T-helper 22 cell (primary cell): ENCODE measurements around the gene GRIK4.

Experiments
- DNase-seq: peaks from one replicate; pipeline ENCODE4 v3.0.0-alpha.2; 2020; ENCODE audit warnings: low read depth

GRIK4 gene

DNA sequence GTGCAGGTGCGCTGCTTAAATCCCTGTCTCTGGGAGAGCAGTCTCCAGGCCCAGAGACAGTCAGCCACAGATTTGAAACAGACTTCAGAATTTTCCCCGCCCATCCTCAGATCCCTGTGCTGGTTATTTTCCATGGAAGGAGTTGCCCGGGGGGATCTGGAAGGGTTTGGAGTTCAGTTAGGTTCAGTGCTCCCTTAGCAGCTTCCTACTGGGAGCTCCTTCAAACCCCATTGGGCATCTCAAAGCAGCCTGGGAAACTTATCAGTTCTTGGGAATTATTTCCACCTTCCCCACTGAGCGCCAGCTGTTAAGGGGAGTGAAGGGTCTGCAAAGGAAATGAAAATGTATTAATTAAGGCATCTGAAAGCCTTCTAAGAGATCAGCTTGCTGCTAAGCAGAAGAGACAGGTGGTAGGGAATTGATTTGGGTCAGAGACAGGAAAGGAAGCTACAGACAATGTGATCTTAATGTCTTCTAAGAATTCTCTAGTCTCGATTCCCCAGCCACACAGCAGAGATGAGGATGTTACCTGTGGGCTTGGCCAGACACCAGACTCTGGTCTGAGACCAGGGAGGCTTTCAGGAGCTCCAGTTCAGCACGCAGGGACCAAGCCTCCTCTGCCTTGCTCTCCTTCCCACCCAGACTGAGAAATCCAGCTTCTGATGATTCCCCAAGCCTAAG lies 406.2 kb downstream of the GRIK4 start:
- no peak for DNase-seq

DNA sequence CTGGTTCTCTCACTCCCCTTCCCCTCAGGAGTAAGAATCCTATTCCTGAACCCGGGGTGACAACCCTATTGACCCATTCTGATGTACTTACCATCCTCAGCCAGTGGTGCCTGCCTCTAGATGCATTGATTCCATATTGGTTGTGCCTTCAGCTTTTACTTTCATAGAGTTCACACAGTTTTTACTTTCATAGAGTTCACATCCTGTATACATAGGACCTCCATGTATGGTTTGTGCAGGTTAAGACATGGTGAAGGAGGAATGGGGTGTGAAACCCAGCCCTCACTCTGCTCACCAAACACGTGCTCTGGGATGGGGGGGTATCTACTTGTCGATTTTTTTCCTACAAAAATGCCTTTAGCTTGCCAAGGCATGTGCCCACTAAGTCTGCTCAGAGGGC lies 406.7 kb downstream of the GRIK4 start:
- no peak for DNase-seq

DNA sequence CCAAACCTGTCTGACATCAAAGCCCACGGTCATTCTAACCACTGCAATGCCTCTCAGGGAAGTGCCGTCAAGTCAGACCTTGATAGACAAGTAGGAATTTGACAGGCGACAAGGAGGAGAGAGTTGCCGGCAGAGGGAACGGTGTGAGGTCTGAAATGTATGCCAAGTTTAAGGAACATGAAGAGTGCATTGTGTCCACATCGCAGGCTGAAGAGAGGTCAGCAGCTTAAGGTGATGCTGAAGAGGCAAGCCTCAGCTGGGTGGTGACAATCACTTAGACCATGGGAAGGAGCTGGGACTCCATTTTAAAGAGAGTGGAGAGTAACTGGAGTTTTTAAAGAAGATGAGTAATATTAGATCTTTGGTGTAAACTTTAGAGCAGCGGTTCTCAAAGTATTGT lies 407.5 kb downstream of the GRIK4 start:
- no peak for DNase-seq

DNA sequence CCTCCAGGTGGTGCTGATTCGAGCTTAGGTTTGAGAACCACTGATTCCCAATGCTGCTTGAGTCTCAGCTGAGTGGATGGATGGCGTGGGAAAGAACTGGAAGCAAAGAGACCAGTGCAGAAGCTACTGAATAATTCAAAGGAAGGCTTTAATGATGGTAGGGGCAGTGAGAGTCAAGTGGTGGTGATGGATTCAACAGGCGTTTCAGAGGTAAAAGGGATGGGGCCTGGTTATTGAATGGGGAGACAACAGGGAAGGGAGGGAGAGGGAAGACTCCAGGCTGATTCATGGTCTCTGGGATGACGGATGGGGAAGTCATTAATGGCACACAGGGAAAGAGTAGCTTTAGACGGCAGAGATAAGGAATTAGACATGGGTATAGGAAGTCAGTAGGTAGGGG lies 408.0 kb downstream of the GRIK4 start:
- DNase-seq: no peak

DNA sequence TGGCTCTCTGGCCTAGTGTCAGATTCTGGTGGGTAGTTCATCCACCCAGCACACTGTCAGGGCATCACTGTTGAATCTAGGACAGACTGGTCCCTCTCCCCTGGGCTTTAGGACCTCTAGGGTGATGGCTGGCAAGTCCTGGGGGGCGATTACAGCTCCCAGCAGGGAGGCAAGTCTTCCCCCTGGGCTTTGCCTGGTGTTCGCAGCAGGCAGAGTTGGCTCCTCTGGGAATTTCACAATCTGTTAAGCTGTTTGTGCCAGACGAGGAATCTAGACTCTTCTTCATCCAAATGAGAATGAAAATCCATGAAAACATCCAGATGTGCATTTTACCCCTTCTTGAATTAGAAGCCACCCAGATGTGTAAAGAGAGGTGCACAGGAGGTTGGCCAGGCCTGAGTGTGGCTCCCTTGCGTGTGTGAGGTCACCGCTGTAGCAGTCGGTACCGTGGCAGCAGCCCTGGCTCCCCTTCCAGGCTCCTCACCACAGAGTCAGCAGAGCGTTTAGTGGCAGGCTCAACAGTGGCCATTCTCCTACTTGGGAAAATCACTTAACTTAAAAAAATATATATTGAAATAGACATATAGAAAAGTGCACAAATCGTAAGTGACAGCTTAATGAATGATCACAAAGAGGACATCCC lies 412.4 kb downstream of the GRIK4 start:
- DNase-seq: no peak

DNA sequence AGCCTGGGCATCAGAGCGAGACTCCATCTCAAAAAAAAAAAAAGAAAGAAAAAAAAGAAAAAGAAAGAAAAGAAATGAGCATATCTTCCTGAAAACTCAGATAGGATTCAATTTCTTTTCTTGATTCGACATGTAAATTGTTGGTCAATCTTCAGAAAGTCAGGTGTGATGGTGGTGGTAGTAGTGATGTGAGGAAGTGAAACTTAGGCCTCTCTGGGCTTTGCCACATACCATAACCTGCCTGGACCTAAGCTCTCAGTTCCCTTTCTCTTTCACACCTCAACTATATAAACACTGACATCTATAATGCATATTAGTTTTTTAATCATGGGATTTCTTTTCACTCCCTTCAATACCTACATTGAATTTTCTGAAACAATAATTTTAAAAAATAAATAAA lies 414.4 kb downstream of the GRIK4 start:
- no peak for DNase-seq

DNA sequence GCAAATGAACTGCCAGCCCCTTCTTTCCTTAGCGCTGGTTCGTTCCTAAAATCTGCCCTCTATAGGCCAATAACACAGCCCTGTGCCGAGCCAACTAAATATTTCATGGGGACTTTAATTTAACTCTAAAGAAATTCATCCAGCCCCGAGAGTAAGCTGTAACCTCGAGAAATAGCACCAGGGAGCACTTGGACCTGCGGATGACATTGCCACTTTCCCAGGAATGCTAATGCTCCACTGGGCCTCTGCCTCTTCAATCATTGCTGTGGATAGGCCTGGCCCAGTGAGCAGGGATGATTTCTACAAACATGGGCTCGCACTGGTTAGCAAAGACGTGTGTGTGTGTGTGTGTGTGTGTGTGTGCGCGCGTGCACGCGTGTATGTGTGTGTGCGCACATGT lies 417.1 kb downstream of the GRIK4 start:
- no peak for DNase-seq

DNA sequence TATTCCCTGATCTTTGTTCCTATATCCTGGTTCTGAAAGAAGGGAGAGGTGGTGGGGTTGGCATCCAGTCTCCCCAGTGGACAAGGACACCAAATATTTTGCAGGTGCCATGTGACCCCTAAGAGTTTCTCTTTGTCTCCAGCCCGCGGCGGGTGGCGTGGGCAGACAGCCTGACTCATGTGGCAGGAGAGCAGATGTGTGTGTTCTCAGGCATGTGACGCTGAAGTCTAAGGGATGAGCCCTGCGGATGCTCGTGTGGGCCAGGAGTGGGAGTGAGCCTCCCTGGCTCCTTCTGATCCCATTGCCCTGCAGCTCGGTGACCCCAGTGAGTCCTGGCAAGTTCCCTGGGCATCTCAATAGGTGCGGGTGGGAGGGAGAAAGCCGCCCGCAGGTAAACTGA lies 417.5 kb downstream of the GRIK4 start:
- no peak for DNase-seq

DNA sequence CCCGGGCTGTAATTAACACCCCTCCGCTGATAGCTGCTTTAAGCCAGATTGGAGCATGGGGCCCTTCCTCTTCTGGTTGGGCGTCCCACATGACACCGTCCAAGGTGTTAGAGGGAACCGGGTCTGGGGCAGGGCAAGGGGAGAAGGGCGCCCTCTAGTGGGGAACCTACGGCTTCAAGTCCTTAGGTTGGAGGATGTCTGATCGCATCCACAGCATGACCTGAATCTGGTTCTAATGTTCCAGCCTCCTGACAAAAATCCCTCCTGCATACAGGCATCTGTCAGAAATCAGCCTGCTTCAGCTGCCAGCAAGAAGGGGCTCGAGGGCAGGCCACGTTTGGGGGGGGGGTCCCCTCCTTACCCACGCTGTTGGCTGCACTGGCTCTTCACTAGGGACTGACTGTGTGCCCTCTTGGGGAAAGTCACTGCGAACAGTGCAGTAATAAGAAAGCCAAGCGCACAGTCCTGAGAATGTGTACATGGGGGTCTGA lies 418.2 kb downstream of the GRIK4 start:
- DNase-seq: no peak

DNA sequence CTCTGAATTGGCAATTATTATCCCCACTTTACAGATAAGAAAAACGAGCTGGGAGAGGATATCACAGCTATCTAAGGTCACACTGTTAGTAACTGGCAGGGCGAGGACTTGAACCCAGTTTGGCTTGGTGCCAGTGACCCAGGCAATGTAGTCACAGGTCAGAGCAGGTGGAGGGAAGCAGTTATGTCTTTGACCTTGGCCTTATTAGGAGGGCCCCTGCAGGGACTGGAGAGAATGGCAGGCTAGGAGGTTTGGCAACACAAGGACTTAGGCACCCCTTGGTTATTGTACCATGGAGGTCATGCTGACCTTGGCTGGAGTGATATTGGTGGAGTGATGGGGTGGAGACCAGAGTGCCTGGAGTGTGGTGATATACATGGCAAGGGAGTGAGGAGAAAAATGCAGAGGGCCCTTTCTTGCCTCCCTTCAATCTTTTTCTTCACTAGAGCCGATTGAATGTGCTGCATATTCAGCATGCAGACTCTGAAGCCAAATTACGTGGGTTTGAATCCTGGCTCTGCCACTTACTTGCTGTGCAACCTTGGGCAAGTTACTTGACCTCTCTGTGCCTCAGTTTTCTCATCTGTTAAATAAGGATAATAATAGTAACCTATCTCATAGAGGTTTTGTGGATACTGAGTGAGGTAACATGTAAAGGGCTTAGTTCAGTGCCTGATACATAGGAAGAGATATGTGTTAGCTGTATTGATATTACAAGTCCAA lies 419.7 kb downstream of the GRIK4 start:
- DNase-seq: no peak

DNA sequence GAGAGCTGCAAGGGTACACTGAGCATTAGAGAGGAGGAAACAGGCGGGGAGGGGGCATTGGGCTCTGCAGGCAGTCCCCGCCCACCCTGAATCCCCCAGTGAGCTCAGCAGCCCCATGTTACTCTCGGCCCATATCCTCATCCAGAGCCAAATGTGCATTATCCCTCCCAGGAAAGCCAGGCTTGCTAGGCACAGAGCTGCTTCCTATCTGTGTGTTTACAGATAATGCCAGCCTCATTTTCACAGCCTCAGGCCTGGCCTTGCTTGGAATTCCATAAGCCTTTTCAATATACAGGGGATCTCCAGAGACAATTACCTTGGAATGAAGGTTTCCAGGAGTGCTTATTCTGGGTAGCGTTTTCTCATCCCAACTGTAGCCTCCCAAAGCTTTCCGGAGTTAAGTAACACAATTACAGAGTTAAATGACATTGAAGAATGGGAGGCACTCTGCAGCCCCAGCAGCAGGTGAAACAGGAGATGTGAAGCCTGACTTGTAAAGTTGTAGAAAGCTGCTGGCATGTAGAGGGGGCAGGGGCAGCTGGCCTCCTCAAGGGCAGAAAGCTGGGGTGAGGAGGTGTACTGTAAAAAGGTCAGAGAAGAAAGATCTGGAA lies 420.9 kb downstream of the GRIK4 start:
- DNase-seq: no peak

DNA sequence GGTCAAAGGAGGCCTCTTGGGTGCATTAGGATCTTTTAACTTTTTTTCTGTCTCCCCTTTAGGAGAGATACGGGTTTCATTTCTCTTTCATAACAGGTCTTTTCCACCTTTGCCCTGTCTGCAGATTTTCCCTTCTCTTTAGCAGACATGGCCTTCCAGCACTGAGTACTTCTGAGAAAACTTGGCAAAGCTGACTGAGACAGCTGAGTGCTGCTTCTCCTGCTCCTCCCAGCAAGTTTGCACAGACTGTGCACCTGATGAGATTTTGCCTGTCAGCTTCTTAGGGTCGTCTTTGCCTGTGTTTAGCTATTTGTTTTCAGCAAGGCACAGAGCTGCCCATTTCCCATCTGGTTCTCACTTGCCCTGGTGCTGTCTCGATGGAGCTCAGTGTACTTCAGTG lies 424.8 kb downstream of the GRIK4 start:
- DNase-seq: no peak

DNA sequence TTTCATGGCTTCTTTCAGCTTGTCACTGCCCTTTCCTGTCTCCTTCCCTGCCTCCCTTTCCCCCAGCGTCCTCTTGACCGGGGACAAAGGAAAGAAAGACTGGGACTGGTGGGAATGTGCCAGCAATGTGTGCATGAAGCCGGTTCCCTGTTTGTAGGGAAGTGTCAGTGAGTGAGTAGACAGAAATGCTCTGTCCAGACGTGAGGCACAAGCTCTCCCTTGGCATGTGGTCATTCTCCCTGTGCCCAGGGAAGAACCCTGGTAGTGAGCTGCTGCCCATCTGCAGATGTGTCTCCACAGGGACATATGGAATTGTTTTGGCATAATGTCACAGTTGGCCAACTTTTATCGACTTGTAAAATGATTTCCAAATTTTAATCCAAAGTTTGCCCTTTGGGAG lies 426.0 kb downstream of the GRIK4 start:
- DNase-seq: no peak

DNA sequence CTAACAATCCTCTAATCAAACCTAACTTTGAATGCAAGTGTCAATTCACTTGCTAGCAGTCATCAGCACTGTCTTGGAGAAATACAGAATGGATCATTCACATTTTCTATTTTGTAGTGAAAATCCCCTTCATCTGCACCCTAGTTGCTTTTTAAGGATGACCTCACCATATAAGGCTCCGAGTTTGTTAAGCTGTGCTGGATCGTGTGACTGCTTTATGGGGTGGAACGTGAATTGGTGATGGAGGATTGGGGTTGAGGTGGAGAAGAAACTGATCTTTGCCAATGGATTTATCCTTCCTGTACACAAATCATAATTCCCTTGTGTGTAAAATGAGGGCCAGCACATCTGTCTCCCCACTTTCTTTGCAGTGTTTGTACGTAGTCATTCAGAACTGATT lies 426.7 kb downstream of the GRIK4 start:
- no peak for DNase-seq

DNA sequence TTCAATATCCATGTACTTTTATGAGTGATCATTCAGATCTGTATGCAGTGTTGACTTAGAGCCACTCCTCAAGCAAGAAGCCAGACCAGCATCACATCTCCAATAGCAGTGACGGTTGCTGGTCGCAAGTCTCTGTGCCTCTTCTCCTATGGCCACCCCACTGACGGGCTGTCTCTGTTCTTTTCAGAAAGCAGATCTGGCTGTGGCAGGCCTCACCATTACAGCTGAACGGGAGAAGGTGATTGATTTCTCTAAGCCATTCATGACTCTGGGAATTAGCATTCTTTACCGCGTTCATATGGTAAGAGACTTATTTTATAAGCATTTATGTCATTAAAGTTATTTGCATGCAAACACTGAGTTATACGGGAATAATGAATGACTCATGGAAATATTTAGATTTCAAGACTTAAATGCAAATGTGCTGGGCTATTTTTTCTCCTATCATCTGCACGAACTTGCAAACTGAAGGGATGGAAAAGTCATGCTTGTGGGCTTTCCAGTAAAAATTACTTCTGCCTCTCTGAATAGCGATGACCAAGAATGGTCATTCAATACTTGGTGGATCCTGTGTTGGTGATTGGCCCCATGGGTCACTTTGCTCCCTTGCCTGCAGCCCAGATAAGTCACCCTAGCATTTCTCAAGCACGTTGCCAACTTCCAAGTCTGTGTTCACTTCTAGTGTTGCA lies 428.8 kb downstream of the GRIK4 start:
- no peak for DNase-seq

DNA sequence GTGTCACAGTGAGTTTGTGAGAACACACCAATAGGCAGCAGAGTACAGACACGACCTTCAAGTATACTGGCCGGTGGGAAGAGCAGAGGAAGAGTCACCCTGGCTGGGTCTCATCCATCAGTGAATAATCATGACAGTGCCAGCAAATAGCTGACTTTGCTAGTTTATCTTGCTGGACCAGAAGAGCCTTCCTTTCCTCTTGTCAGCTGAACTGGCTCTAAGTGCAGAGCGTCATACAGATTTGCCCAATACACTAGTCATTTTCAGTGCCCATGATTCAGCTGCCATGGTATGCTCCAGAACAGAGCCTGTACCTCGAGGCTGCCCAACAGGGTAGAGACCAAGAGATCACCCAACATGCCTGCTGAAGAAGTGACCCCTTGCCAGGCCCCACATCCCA lies 429.5 kb downstream of the GRIK4 start:
- DNase-seq: no peak

DNA sequence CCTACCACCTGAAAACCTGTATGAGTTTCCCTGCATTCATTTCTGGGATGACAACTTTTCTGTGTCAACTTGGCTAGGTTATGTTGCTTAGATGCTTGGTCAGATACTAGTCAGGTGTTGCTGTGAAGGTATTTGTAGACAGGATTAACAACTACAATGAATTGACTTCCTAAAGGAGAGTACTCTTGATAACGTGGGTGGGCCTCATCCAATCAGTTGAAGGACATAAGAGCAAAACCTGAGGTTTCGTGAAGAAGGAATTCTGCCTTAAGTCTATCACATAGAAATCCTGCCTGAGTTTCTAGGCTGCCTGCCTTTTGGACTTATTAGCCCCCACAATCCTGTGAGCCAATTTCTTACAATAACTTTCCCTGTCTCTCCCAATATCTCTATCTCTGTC lies 431.2 kb downstream of the GRIK4 start:
- no peak for DNase-seq

DNA sequence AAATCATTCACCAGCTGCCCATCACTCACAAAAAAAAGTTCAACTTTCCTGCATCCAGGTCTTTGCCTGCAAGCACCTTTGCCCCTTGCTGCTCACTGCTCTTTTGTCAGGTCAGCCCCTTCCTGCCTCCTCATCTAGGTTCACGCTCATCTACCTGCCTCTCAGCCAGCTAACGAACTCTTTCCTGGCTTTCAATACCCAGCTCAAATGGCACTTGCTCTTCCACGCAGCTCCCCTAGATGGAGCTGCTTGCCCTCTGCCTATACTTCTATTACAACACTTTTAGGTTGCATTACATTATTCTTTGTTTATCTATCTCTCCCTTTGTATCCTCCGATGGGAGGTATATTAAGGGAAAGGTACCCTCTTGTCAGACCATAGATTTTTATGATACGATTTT lies 433.5 kb downstream of the GRIK4 start:
- no peak for DNase-seq

DNA sequence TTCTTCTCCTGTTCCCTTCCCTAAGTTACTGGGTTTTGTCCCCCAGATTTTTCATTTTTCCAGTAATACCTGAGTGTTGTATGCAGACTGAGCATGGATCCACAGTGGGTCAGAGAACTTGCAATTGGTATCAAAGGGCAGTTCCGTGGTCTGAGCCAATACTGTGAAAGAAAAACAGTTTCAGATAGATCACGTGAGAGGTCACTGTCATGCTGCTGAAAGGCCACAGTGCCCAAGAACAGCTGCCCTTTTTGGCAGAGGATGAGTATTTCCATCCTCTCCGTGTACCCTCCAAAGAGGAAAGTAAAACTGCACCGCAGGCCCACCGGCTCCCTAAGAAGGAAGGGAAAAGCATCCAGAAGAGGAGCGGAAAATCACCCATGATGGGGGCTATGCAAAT lies 439.3 kb downstream of the GRIK4 start:
- DNase-seq: no peak

DNA sequence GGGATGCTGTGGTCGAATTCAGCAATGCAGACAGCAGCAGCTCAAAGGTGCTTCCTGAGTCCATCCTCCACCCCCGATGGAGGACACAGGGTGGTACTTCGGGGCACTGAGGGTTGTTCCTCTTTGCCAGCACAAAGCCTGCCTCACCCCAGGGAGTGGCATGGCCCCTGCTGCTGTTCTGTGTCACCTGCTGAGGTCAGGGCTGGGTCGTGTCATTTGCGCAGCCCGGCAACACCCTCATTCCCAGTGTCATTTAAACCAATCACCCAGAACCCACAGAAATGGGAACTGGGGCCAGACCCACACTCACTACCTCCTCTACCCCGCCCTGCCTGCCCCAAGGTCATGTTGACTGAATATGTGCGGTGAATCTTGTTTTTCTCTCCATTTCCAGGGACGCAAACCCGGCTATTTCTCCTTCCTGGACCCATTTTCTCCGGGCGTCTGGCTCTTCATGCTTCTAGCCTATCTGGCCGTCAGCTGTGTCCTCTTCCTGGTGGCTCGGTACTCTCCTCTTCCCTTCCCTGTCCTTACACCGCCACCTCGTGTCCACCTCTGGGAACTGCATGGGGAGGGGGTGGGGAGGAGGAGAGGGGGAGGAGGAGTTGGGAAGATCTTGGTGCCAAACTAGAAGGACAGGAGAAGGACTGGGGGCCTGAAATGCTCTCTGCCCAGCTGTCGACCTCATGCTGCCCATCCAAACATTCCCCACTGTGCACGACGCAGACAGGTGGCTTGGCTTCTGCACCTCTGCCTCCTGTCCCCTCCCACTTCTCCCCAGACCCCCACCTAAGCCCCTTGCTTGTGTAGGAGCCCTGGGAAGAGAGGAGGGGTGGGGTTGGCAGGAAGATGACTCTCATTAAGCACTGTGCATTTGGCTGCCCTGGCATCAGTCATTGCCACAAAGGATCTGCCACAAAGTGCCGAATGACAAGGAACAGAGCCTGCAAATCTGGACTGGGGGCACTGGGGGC lies 441.2 kb downstream of the GRIK4 start:
- DNase-seq: no peak

DNA sequence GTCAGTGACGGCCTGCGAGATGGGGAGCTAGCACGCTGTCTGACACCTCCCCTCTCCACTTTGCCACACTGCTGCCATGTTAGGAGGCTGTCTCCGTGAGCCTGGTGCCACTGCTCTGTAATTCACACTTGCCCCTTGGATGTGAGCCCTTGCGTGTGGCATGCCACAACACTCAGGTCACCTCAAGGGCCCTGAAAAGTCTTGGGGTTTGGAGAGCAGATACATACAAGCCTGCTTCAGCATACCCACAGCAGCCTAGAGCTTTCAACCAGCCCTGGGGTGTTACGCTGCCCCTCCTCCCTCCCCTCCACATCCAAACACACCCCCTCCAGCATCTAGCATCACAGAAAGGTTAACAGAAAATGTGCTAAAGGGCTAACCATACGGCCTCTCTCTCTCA lies 442.8 kb downstream of the GRIK4 start:
- DNase-seq: no peak
